ENCODE results near the gene TMTC1. TPM values are rescaled to one million over a fixed set of nuclear protein-coding genes. Genes with fewer than 3 reads are reported as not detected.

Gene TMTC1
- total and polyA plus RNA-seq, 12 donors, result 5.1 to 82.2 (median 41.8) TPM

DNA sequence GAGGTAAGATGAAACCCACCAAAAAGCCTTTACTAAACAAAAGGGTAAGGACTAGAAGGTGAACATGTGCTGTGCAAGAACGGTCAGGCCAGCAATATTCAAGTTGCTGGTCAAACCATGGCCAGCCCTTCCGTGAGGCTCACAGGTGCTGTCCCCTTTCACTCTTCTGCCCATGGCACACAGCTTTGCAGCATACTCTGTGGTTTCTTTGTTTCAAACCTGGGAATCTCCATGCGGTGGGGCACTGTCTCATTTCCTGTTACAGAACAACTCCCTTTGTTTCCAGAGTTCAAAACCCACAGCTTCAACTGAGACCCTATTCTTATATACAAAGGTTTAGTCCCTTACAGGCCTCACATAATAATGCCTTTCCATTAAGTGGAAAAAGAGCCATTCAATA, 284.5 kb downstream of the TMTC1 start:
- Histone ChIP-seq H3K27ac (no peak overlapping the region), H3K4me3 (no peak overlapping the region), H3K9me3 (replicated peaks in 1 of 3) (no peaks in the 10 kb centered on the region), H3K36me3 (replicated peaks in 1 of 2) (no peaks in the 10 kb centered on the region), H3K4me1 (replicated peaks in 1 of 2) (no peaks in the 10 kb centered on the region), H3K27me3 (no peaks in the 10 kb centered on the region)
- TF ChIP-seq, protein P1, sequence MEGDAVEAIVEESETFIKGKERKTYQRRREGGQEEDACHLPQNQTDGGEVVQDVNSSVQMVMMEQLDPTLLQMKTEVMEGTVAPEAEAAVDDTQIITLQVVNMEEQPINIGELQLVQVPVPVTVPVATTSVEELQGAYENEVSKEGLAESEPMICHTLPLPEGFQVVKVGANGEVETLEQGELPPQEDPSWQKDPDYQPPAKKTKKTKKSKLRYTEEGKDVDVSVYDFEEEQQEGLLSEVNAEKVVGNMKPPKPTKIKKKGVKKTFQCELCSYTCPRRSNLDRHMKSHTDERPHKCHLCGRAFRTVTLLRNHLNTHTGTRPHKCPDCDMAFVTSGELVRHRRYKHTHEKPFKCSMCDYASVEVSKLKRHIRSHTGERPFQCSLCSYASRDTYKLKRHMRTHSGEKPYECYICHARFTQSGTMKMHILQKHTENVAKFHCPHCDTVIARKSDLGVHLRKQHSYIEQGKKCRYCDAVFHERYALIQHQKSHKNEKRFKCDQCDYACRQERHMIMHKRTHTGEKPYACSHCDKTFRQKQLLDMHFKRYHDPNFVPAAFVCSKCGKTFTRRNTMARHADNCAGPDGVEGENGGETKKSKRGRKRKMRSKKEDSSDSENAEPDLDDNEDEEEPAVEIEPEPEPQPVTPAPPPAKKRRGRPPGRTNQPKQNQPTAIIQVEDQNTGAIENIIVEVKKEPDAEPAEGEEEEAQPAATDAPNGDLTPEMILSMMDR (IDR thresholded peaks at IDR 0.05), result no peak
- no peak for TF ChIP-seq POLR2A (IDR thresholded peaks at IDR 0.05)
- no peak for DNase-seq
- 85 to 94% (median 88%) methylated on average over 3 of the region's 3 CpGs for WGBS, 4 donors
- intact Hi-C loops (cut with DNase I), result no loop called here

DNA sequence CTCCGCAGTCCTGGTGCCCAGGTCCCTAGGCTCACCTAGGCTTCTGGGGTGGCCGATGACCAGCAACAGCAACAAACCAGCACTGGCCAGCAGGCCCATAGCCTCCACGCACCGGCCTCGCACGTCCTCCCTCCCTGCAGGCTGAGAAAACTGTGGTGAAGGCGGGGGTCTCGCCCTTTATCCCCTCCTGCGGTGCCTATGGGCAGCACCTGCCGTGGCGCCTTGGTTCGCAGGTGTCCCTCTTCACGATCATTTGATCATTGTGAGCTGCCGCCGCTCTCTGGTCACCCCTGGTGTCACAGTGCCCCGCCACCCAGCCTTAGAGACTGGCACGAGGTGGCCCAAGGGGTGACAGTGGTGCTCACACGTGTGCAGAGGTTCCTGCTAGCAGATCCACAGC, 286.2 kb downstream of the TMTC1 start, which contains the start of gene OVCH1:
Gene OVCH1 (minus strand): TSS at position 99 of the 400 bp plus-strand sequence. CDS start 0 bp downstream, at position 99.
- WGBS, 4 donors, result 90 to 95% (median 92%) methylated on average over 4 to 18 of the region's 18 CpGs
- H3K9me3 ChIP-seq (replicated peaks in 1 of 3), result no peaks in the 10 kb centered on the region
- TF ChIP-seq, protein P1 (IDR thresholded peaks at IDR 0.05), result no peak
- no peak for TF ChIP-seq POLR2A (IDR thresholded peaks at IDR 0.05)
- no peaks in the 10 kb centered on the region for H3K4me1 ChIP-seq (replicated peaks in 1 of 2)
- intact Hi-C loops (cut with DNase I), result no loop called here
- no peak within 1 kb of the TSS for H3K4me3 ChIP-seq
- no peak for DNase-seq
- H3K36me3 ChIP-seq (replicated peaks in 1 of 2), result no peaks in the 10 kb centered on the region
- H3K27me3 ChIP-seq, result no peaks in the 10 kb centered on the region
- no peak within 1 kb of the TSS for H3K27ac ChIP-seq

DNA sequence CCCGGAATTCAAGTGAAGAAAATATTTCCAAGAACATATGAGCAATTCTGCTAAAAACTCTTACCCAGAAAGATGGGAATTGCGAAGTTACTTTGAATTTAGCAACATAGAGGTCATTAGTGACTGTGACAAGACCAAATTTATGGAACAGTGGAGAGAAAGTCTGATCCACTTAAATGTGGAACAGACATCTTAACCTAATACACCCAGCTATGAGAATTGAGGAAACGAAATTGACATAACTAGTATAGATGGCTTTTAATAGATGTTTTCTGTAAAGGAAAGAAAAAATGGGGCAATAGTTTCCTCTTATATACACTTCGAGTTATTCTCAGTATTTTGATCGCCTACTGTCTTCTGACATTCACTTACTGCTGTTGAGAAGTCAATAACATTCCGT, 290.9 kb downstream of the TMTC1 start:
- Histone ChIP-seq H3K4me3 (no peak overlapping the region), H3K4me1 (replicated peaks in 1 of 2) (no peaks in the 10 kb centered on the region), H3K27me3 (no peaks in the 10 kb centered on the region), H3K27ac (no peak overlapping the region), H3K9me3 (replicated peaks in 1 of 3) (no peaks in the 10 kb centered on the region), H3K36me3 (replicated peaks in 1 of 2) (no peaks in the 10 kb centered on the region)
- DNase-seq, result no peak
- WGBS, 4 donors, result 77 to 85% (median 78%) methylated on average over 6 of the region's 6 CpGs
- TF ChIP-seq, protein P1 (IDR thresholded peaks at IDR 0.05), result no peak
- no peak for TF ChIP-seq POLR2A (IDR thresholded peaks at IDR 0.05)
- intact Hi-C loops (cut with DNase I), result no loop called here

DNA sequence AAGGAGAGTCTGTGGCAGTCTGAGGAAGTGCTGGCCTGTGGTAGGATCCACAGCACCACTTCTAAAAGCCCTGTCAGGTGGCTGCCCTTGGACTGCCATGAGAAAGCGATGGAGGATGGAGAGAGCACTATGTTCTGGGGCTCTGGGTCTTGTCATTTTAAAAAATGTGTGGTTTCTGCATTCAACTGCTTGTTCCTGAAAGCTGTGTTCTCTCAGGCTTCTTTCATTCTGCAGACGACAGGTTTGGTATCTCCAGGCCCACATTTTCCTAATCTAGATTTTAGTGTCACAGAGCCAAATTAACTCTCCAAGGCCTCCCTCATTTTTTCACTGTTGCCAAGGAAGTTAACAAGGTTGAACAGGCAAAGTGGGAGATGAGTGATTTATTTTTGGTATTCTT, 296.8 kb downstream of the TMTC1 start:
- Histone ChIP-seq H3K9me3 (replicated peaks in 1 of 3) (no peaks in the 10 kb centered on the region), H3K27ac (no peak overlapping the region), H3K4me3 (no peak overlapping the region), H3K4me1 (replicated peaks in 1 of 2) (no peaks in the 10 kb centered on the region), H3K36me3 (replicated peaks in 1 of 2) (no peaks in the 10 kb centered on the region), H3K27me3 (no peaks in the 10 kb centered on the region)
- WGBS, 4 donors, result 40 to 69% (median 58%) methylated on average over 2 of the region's 2 CpGs
- no peak for TF ChIP-seq POLR2A (IDR thresholded peaks at IDR 0.05)
- TF ChIP-seq, protein P1 (IDR thresholded peaks at IDR 0.05), result no peak
- no peak for DNase-seq
- intact Hi-C loops (cut with DNase I), result no loop called here
